GM12878 (cell line): ENCODE measurements around the gene ADIPOR1. TPM values are rescaled to one million over a fixed set of nuclear protein-coding genes. Genes with fewer than 3 reads are reported as not detected.

Experiments
- ATAC-seq: fragments of 200-7000 bp; cut with Tn5 transposase; 3 replicates; pipeline ENCODE4 v1.9.1; 2020; ENCODE audit warnings: mild to moderate bottlenecking, moderate library complexity
- BruUV-seq: library from RNA; stranded (reverse); fragments of 400-500 nt; replicated peaks from 2 replicates; lab custom pipeline; 2021; lab: Mats Ljungman, UMichigan
- CTCF ChIA-PET: fragments of 300-600 bp; sonication (Branson Sonifier 250); formaldehyde crosslinking; extraction: SDS; loops from one replicate; lab custom pipeline; 2021; ENCODE audit warnings: inconsistent platforms; lab: Yijun Ruan, JAX
- POLR2A ChIA-PET: fragments of 350-600 bp; formaldehyde crosslinking; extraction: SDS; loops from one replicate; lab custom pipeline; 2021; ENCODE audit warnings: inconsistent platforms; lab: Charles Lee
- RAD21 ChIA-PET: fragments of 300-600 bp; sonication (Branson Sonifier 250); formaldehyde crosslinking; loops from one replicate; lab custom pipeline; 2023; ENCODE audit warnings: antibody characterized with exemption; ENCODE audit not compliant: unreplicated experiment; lab: Charles Lee
- SMC1A ChIA-PET: fragments of 300-600 bp; sonication (Branson Sonifier 250); formaldehyde crosslinking; loops from one replicate; lab custom pipeline; 2023; ENCODE audit not compliant: unreplicated experiment, uncharacterized antibody; lab: Charles Lee
- DNase-seq: peaks from one replicate; pipeline ENCODE4 v3.0.0-alpha.2; 2011; ENCODE audit warnings: low read depth, low spot score
- FAIRE-seq: peaks from 3 replicates; lab custom pipeline; 2011; peaks lifted over from hg19 to GRCh38; lab: Jason Lieb, UNC
- H2AFZ ChIP-seq: 2 replicates; pipeline ENCODE4 v1.6.0; 2011; ENCODE audit warnings: low read depth, low read length, control low read depth; ENCODE audit not compliant: control insufficient read depth
- H3K27ac ChIP-seq: 2 replicates; pipeline ENCODE4 v1.5.1; 2011; ENCODE audit warnings: control low read depth; ENCODE audit not compliant: control insufficient read depth, insufficient read depth
- H3K27me3 ChIP-seq, 2 experiments: replicated peaks in 1 of 2; 2 replicates each; pipeline versions ENCODE4 v1.6.0 to v1.6.1; 2011; ENCODE audit warnings: low read length in 1 of 2; ENCODE audit not compliant: control insufficient read depth in 2 of 2, insufficient read depth in 2 of 2
- H3K36me3 ChIP-seq, 2 experiments: 2 replicates each; pipeline ENCODE4 v1.5.1; 2011; ENCODE audit warnings: low read length in 1 of 2; ENCODE audit not compliant: control insufficient read depth in 2 of 2, insufficient read depth in 2 of 2
- H3K4me1 ChIP-seq: 2 replicates; pipeline ENCODE4 v1.6.1; 2011; ENCODE audit warnings: mild to moderate bottlenecking, low read length, moderate library complexity, mixed read lengths; ENCODE audit not compliant: control insufficient read depth, insufficient read depth
- H3K4me2 ChIP-seq: 2 replicates; pipeline ENCODE4 v1.6.0; 2011; ENCODE audit warnings: control low read depth; ENCODE audit not compliant: control insufficient read depth, insufficient read depth
- H3K4me3 ChIP-seq: fragments of 200-600 bp; sonication (generic); 2 replicates; pipeline ENCODE4 v1.5.1; 2016
- H3K79me2 ChIP-seq: 2 replicates; pipeline ENCODE4 v1.6.0; 2011; ENCODE audit warnings: low read length; ENCODE audit not compliant: control insufficient read depth, insufficient read depth
- H3K9ac ChIP-seq: 2 replicates; pipeline ENCODE4 v1.8.0; 2011; ENCODE audit warnings: low read length, control low read depth, mixed read lengths; ENCODE audit not compliant: control insufficient read depth, insufficient read depth
- H3K9me3 ChIP-seq: replicated peaks from 3 replicates; pipeline ENCODE4 v1.5.1; 2011; ENCODE audit warnings: mild to moderate bottlenecking, low read length; ENCODE audit not compliant: control insufficient read depth, insufficient read depth
- H4K20me1 ChIP-seq: 2 replicates; pipeline ENCODE4 v1.6.0; 2011; ENCODE audit not compliant: control insufficient read depth, insufficient read depth
- BACH1 ChIP-seq: fragments of 450-650 bp; IDR thresholded peaks from 2 replicates; pipeline ENCODE4 v1.6.1; 2017; ENCODE audit warnings: mild to moderate bottlenecking, borderline replicate concordance
- CBX5 ChIP-seq: sonication (generic); IDR thresholded peaks from 2 replicates; pipeline ENCODE4 v1.6.1; 2016; ENCODE audit warnings: low read depth, moderate library complexity, mild to moderate bottlenecking, inconsistent platforms
- FOS ChIP-seq: IDR thresholded peaks from 3 replicates; pipeline ENCODE4 v1.6.1; 2011; ENCODE audit warnings: borderline replicate concordance; ENCODE audit not compliant: insufficient read length; ENCODE audit errors: extremely low read depth
- FOXM1 ChIP-seq: IDR thresholded peaks from 2 replicates; pipeline ENCODE4 v1.6.1; 2012; ENCODE audit warnings: low read depth, mild to moderate bottlenecking, inconsistent platforms, low read length, moderate library complexity
- HCFC1 ChIP-seq: fragments of 150-350 bp; IDR thresholded peaks from 2 replicates; pipeline ENCODE4 v1.6.1; 2014; ENCODE audit warnings: low read length
- IRF4 ChIP-seq: IDR thresholded peaks from 2 replicates; pipeline ENCODE4 v1.6.1; 2011; ENCODE audit warnings: low read depth, low read length
- NFXL1 ChIP-seq: fragments of 450-650 bp; IDR thresholded peaks from 2 replicates; pipeline ENCODE4 v1.6.1; 2017; ENCODE audit warnings: antibody characterized with exemption, mild to moderate bottlenecking, borderline replicate concordance
- NKRF ChIP-seq: fragments of 450-650 bp; conservative IDR thresholded peaks from 2 replicates; pipeline ENCODE4 v1.6.1; 2017; ENCODE audit warnings: mild to moderate bottlenecking, moderate library complexity
- PAX5 ChIP-seq: IDR thresholded peaks from 2 replicates; pipeline ENCODE4 v1.6.1; 2011; ENCODE audit warnings: low read depth, low read length, borderline replicate concordance
- SMAD1 ChIP-seq: fragments of 450-650 bp; IDR thresholded peaks from 2 replicates; pipeline ENCODE4 v1.6.1; 2018; ENCODE audit warnings: mild to moderate bottlenecking, low read depth; ENCODE audit not compliant: partially characterized antibody
- TARDBP ChIP-seq: IDR thresholded peaks from 2 replicates; pipeline ENCODE4 v1.6.1; 2016; ENCODE audit warnings: borderline replicate concordance
- TCF12 ChIP-seq: IDR thresholded peaks from 2 replicates; pipeline ENCODE4 v1.6.1; 2011; ENCODE audit warnings: low read depth, mild to moderate bottlenecking, low read length
- ZNF207 ChIP-seq: fragments of 450-650 bp; IDR thresholded peaks from 2 replicates; pipeline ENCODE4 v1.6.1; 2014; ENCODE audit warnings: antibody characterized with exemption, mild to moderate bottlenecking, borderline replicate concordance
- ZNF274 ChIP-seq: IDR thresholded peaks from one replicate; pipeline ENCODE4 v1.8.0; 2011; ENCODE audit not compliant: insufficient read length, insufficient read depth
- WGBS: methylation state at CpG from one replicate; pipeline ENCODE4 v1.1.6; 2016; ENCODE audit warnings: low lambda C conversion rate; ENCODE audit not compliant: insufficient replicate concordance, insufficient coverage; ENCODE audit errors: missing lambda C conversion rate; 5-methylcytosine and 5-hydroxymethylcytosine counted together
- in situ Hi-C: fragments of 300-500 bp; cut with MboI; formaldehyde crosslinking; loops from 9 replicates; pipeline ENCODE4 v1.14.3; 2018; ENCODE audit warnings: mixed read lengths
- intact Hi-C: fragments of 100-400 bp; cut with micrococcal nuclease; formaldehyde crosslinking; loops from one replicate; pipeline ENCODE4 v1.14.2; 2022; ENCODE audit not compliant: unreplicated experiment
- polyA plus RNA-seq, 11 experiments: library from polyadenylated mRNA; depleted of rRNA in 4 of 11; unstranded in 6 of 11; stranded (reverse) in 5 of 11; fragments of >200 nt; fragmentation: Nextera tagmentation in 4 of 11; fragmentation: Illumina TruSeq in 1 of 11; extraction: Ambion mirVana in 4 of 11; extraction: Trizol in 1 of 11; gene quantifications; 1 replicate in 1 of 11; 2 replicates in 10 of 11; pipeline versions ENCODE4 v1.2.1 to v1.2.3, GENCODE V29; 2011 to 2016; ENCODE audit warnings: inconsistent platforms in 2 of 11, missing spikeins in 2 of 11, low read depth in 1 of 11
- total RNA-seq, 4 experiments: library from RNA; depleted of rRNA in 3 of 4; stranded (reverse); fragments of >200 nt in 3 of 4; fragmentation: Illumina TruSeq in 1 of 4; extraction: Trizol in 1 of 4; gene quantifications; 2 replicates each; pipeline versions ENCODE4 v1.2.1 to v1.2.3, GENCODE V29; 2013 to 2021
- TF ChIP-seq, protein P1 (sequence below): IDR thresholded peaks from 2 replicates; pipeline ENCODE4 v1.6.1; 2012; ENCODE audit warnings: mild to moderate bottlenecking, low read depth, low read length
- TF ChIP-seq, protein P2 (sequence below): fragments of 450-650 bp; formaldehyde crosslinking; IDR thresholded peaks from 2 replicates; pipeline ENCODE4 v1.5.0; 2022; ENCODE audit warnings: mild to moderate bottlenecking, missing genetic modification characterization

The ADIPOR1 gene
- total and polyA plus RNA-seq, 10 of the 15 experiments (the other 5 are each of a cell fraction or from before 2014, with no cell fraction given), result 18.4 to 122 (median 65.6) TPM

- no peak overlapping the region for H3K4me2 ChIP-seq
- FAIRE-seq, result no peak
- BruUV-seq, result no TSS peak
- intact Hi-C loops (no loop called here), in situ Hi-C loops (no loop called here)
- H3K4me1 ChIP-seq, result no peaks in the 10 kb centered on the region
- 87% methylated on average over 3 of the region's 3 CpGs for WGBS
- H4K20me1 ChIP-seq, result no peaks in the 10 kb centered on the region
- H3K4me3 ChIP-seq, result no peak overlapping the region
- H3K9ac ChIP-seq, result no peak overlapping the region
- POLR2A ChIA-PET, result interaction anchor here (0.6 kb wide), 1 partner anchor 47 kb away, joined by 3 read pairs; no protein-coding TSS in a partner anchor
- H2AFZ ChIP-seq, result no peak overlapping the region
- H3K36me3 ChIP-seq, result no peaks in the 10 kb centered on the region
- no peaks in the 10 kb centered on the region for H3K79me2 ChIP-seq
- ATAC-seq, result no peak
- RAD21 ChIA-PET, result no interaction called here
- H3K27me3 ChIP-seq, result peaks cover 1 to 4% of the 10 kb centered on the region in 2 experiments; a peak in 2 of 4 replicates
- H3K9me3 ChIP-seq, result no peaks in the 10 kb centered on the region
- no peak for DNase-seq
- CTCF ChIA-PET, result no interaction called here
- SMC1A ChIA-PET, result no interaction called here
- no peak overlapping the region for H3K27ac ChIP-seq
- TF ChIP-seq ZNF207, result no peak
- no peak for TF ChIP-seq NKRF
- TF ChIP-seq PAX5, result no peak
- TF ChIP-seq, protein P1, sequence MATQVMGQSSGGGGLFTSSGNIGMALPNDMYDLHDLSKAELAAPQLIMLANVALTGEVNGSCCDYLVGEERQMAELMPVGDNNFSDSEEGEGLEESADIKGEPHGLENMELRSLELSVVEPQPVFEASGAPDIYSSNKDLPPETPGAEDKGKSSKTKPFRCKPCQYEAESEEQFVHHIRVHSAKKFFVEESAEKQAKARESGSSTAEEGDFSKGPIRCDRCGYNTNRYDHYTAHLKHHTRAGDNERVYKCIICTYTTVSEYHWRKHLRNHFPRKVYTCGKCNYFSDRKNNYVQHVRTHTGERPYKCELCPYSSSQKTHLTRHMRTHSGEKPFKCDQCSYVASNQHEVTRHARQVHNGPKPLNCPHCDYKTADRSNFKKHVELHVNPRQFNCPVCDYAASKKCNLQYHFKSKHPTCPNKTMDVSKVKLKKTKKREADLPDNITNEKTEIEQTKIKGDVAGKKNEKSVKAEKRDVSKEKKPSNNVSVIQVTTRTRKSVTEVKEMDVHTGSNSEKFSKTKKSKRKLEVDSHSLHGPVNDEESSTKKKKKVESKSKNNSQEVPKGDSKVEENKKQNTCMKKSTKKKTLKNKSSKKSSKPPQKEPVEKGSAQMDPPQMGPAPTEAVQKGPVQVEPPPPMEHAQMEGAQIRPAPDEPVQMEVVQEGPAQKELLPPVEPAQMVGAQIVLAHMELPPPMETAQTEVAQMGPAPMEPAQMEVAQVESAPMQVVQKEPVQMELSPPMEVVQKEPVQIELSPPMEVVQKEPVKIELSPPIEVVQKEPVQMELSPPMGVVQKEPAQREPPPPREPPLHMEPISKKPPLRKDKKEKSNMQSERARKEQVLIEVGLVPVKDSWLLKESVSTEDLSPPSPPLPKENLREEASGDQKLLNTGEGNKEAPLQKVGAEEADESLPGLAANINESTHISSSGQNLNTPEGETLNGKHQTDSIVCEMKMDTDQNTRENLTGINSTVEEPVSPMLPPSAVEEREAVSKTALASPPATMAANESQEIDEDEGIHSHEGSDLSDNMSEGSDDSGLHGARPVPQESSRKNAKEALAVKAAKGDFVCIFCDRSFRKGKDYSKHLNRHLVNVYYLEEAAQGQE, result no peak
- TF ChIP-seq ZNF274, result no peak
- no peak for TF ChIP-seq FOXM1
- TF ChIP-seq NFXL1, result no peak
- TF ChIP-seq, protein P2, sequence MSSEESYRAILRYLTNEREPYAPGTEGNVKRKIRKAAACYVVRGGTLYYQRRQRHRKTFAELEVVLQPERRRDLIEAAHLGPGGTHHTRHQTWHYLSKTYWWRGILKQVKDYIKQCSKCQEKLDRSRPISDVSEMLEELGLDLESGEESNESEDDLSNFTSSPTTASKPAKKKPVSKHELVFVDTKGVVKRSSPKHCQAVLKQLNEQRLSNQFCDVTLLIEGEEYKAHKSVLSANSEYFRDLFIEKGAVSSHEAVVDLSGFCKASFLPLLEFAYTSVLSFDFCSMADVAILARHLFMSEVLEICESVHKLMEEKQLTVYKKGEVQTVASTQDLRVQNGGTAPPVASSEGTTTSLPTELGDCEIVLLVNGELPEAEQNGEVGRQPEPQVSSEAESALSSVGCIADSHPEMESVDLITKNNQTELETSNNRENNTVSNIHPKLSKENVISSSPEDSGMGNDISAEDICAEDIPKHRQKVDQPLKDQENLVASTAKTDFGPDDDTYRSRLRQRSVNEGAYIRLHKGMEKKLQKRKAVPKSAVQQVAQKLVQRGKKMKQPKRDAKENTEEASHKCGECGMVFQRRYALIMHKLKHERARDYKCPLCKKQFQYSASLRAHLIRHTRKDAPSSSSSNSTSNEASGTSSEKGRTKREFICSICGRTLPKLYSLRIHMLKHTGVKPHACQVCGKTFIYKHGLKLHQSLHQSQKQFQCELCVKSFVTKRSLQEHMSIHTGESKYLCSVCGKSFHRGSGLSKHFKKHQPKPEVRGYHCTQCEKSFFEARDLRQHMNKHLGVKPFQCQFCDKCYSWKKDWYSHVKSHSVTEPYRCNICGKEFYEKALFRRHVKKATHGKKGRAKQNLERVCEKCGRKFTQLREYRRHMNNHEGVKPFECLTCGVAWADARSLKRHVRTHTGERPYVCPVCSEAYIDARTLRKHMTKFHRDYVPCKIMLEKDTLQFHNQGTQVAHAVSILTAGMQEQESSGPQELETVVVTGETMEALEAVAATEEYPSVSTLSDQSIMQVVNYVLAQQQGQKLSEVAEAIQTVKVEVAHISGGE (CRISPR knock-in tag), result no peak
- TF ChIP-seq BACH1, result no peak
- no peak for TF ChIP-seq CBX5
- no peak for TF ChIP-seq FOS
- TF ChIP-seq SMAD1, result no peak
- no peak for TF ChIP-seq TARDBP
- no peak for TF ChIP-seq TCF12
- TF ChIP-seq HCFC1, result no peak
- TF ChIP-seq IRF4, result no peak
Observed at GRCh38 chr1:202974856-202975255, 16.7 kb upstream of the ADIPOR1 start.
